Measurements from ENCODE around the gene MAVS.
"Not testable (repeated sequence)": the region's sequence is repeated elsewhere in the genome, so short reads cannot be mapped to it uniquely, and the experiment has no call there.

Gene MAVS

DNA sequence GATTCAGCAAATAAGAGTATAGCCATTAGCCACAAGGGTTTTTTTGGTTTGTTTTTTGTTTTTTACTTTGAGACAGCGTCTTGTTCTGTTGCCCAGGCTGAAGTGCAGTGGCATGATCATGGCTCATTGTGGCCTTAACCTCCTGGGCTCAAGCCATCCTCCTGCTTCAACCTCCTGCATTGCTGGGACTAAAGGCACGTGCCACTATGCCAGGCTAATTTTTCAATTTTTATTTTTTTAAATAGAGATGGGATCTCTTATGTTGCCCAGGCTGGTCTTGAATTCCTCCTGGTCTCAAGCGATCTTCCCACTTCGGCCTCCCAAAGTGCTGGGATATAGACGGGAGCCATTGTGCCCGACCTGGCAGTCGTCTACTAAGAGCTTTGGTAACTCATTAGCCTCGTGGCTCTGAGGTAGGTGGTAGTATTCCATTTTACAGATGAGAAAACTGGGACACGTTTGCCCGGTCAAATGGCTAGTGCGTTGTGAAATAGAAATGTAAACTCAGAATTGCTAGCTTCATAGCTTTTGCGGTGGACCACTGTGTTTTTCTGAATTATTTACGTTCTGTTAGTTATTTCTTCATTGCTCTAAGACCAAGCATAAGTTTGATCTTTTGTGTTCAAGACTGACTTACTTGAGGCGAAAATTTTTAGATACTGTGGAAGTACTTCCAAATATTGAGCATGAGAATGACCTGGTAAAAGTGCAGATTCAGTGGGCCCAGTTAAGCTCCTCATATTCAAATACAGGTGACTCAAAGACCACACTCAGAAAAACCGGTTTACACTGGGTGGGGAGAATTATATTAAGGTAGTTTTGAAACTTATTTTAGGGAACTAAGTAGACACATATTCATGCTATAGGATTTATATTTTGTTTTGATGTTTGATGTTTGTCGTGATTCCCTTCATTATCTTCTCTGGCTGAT, 44.6 kb downstream of the MAVS start:
- Histone ChIP-seq H3K4me3 (ENCODE audit: low read depth, low read length) (peak overlapping the region; percentile 91), H3K27ac (no peak overlapping the region), H3K27me3 (replicated peaks) (no peaks in the 10 kb centered on the region), H3K36me3 (replicated peaks) (peaks cover 3% of the 10 kb centered on the region)
- TF ChIP-seq, protein P1, sequence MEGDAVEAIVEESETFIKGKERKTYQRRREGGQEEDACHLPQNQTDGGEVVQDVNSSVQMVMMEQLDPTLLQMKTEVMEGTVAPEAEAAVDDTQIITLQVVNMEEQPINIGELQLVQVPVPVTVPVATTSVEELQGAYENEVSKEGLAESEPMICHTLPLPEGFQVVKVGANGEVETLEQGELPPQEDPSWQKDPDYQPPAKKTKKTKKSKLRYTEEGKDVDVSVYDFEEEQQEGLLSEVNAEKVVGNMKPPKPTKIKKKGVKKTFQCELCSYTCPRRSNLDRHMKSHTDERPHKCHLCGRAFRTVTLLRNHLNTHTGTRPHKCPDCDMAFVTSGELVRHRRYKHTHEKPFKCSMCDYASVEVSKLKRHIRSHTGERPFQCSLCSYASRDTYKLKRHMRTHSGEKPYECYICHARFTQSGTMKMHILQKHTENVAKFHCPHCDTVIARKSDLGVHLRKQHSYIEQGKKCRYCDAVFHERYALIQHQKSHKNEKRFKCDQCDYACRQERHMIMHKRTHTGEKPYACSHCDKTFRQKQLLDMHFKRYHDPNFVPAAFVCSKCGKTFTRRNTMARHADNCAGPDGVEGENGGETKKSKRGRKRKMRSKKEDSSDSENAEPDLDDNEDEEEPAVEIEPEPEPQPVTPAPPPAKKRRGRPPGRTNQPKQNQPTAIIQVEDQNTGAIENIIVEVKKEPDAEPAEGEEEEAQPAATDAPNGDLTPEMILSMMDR (IDR thresholded peaks at IDR 0.05; ENCODE audit: low read depth, low read length, missing control alignments) = no peak
- no peak for DNase-seq
- in situ Hi-C loops (cut with HindIII; ENCODE audit: low pct_ligation_motif_present, low sequenced_read_pairs) = no loop called here

DNA sequence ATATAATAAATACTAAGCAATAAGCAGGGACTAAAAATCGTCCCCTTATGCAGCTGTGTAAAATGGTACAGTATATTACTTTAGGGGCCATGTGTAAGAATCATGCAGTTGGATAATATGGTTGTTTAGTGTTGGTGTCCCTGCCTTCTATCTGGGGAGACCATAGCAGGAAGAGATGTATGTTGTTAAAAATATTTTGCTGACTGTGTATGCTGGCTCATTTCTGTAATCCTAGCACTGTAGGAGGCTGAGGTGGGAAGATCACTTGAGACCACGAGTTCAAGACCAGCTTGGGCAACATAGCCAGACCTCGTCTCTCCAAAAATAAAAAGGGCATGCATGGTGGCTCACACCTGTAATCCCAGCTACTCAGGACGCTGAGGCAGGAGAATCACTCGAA, 48.2 kb downstream of the MAVS start:
- no peak for DNase-seq

DNA sequence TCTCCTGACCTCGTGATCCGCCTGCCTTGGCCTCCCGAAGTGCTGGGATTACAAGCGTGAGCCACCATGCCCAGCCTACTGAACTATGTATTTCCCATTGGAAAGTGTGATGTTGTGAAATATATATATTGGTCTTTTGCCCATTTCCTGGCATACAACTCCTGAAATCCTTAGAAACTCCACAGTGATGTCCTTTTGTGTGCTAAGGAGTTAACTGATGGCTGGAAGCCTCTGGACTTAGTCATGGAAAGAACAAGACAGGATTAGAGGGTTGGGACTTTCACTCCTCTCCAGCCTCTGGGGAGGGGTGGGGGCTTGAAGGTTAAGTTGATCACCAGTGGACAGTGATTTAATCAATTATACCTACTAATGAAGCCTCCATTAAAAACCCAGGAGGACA, 49.7 kb downstream of the MAVS start:
- Histone ChIP-seq H3K27me3 (replicated peaks) (no peaks in the 10 kb centered on the region), H3K27ac (no peak overlapping the region), H3K36me3 (replicated peaks) (peaks cover 9% of the 10 kb centered on the region), H3K4me3 (ENCODE audit: low read depth, low read length) (no peak overlapping the region)
- DNase-seq = no peak
- in situ Hi-C loops (cut with HindIII; ENCODE audit: low pct_ligation_motif_present, low sequenced_read_pairs) = no loop called here
- TF ChIP-seq, protein P1 (IDR thresholded peaks at IDR 0.05; ENCODE audit: low read depth, low read length, missing control alignments) = no peak

More for the DNA sequence above, 48.2 kb downstream of the MAVS start:
- in situ Hi-C loops (cut with HindIII; ENCODE audit: low pct_ligation_motif_present, low sequenced_read_pairs) = no loop called here
- peaks cover 9% of the 10 kb centered on the region for H3K36me3 ChIP-seq (replicated peaks)
- TF ChIP-seq, protein P1 (IDR thresholded peaks at IDR 0.05; ENCODE audit: low read depth, low read length, missing control alignments) = no peak
- no peak overlapping the region for H3K27ac ChIP-seq
- H3K27me3 ChIP-seq (replicated peaks) = no peaks in the 10 kb centered on the region
- no peak overlapping the region for H3K4me3 ChIP-seq (ENCODE audit: low read depth, low read length)

DNA sequence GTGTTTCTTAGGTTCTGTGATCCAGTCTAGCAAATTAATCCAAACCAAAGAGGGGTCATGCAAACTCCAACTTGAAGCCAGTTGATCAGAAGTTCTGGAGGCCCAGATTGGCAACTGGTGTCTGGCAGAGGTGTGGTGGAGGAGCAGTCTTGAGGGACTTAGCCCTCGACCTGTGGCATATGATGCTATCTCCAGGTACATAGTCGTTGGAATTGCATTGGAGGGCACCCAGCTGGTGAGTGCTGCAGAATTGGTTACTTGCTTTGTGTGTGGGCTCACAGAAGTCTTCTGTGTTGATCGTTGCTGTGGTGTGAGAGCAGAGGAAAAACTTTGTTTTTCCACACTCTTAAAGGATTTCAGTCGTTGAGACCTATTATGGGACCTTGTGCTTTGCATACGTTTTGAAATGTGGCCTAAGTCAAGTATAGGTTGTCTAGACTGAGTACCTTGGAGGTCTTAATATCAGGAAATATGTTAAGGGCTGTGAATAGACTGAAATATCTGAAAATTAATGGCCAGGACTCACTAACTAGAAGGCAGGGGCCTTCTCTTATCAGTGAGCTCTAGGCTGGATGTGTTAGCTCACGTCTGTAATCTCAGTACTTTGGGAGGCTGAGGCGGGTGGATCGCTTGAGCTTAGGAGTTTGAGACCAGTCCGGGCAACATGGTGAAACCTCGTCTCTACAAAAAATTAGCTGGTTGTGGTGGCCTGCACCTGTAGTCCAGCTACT, 50.4 kb downstream of the MAVS start:
- H3K27me3 ChIP-seq (replicated peaks) = no peaks in the 10 kb centered on the region
- no peak overlapping the region for H3K27ac ChIP-seq
- no peak overlapping the region for H3K4me3 ChIP-seq (ENCODE audit: low read depth, low read length)
- TF ChIP-seq, protein P1 (IDR thresholded peaks at IDR 0.05; ENCODE audit: low read depth, low read length, missing control alignments) = no peak
- in situ Hi-C loops (cut with HindIII; ENCODE audit: low pct_ligation_motif_present, low sequenced_read_pairs) = no loop called here
- H3K36me3 ChIP-seq (replicated peaks) = peaks cover 9% of the 10 kb centered on the region
- DNase-seq = no peak

DNA sequence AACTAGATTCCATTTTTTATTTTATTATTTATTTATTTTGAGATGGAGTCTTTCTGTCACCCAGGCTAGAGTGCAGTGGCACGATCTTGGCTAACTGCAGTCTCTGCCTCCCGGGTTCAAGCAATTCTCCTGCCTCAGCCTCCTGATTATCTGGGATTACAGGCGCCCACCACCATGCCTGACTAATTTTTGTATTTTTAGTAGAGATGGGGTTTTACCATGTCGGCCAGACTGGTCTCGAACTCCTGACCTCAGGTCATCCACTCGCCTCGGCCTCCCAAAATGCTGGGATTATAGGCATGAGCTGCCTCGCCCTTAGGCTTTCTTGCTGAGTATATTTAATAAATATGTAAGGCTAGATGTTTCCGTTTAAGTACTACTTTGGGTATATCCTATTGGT, 51.5 kb downstream of the MAVS start:
- H3K27me3 ChIP-seq (replicated peaks); H3K27ac ChIP-seq; in situ Hi-C loops (cut with HindIII; ENCODE audit: low pct_ligation_motif_present, low sequenced_read_pairs): not testable (repeated sequence)

DNA sequence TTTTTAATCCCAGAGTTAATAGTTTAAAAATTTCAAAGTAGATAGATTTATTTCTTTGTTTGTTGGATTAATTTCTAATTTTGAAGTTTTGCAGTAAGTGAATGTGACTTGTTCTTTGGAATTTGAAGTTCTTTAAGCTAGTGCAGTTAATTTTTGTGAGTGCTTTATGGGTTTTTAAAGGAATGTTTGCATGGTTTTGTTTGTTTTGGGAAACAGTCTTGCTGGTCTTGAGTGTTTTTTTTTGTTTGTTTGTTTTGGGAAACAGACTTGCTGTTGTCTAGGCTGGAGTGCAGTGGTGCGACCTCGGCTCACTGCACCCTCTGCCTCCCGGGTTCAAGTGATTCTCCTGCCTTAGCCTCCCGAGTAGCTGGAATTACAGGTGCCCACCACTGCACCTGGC, 52.0 kb downstream of the MAVS start:
- in situ Hi-C loops (cut with HindIII; ENCODE audit: low pct_ligation_motif_present, low sequenced_read_pairs) = no loop called here
- H3K27ac ChIP-seq = no peak overlapping the region

More for the DNA sequence above, 51.5 kb downstream of the MAVS start:
- H3K36me3 ChIP-seq (replicated peaks); H3K4me3 ChIP-seq (ENCODE audit: low read depth, low read length); DNase-seq: not testable (repeated sequence)

More for the DNA sequence above, 52.0 kb downstream of the MAVS start:
- TF ChIP-seq, protein P1 (IDR thresholded peaks at IDR 0.05; ENCODE audit: low read depth, low read length, missing control alignments) = no peak
- peaks cover 9% of the 10 kb centered on the region for H3K36me3 ChIP-seq (replicated peaks)
- DNase-seq = no peak
- no peak overlapping the region for H3K4me3 ChIP-seq (ENCODE audit: low read depth, low read length)
- no peaks in the 10 kb centered on the region for H3K27me3 ChIP-seq (replicated peaks)
